ENCODE data around the gene AGRP.

The AGRP gene

GRCh38 chr16:67442581-67443255, 40.6 kb downstream of the AGRP start:
- TF ChIP-seq MAX (IDR thresholded peaks at IDR 0.05; ENCODE audit: low read depth, low read length) = no peak
- DNase-seq (ENCODE audit: low read depth) = no peak
- no peak overlapping the region for H3K4me3 ChIP-seq (ENCODE audit: low read depth, low read length)

DNA sequence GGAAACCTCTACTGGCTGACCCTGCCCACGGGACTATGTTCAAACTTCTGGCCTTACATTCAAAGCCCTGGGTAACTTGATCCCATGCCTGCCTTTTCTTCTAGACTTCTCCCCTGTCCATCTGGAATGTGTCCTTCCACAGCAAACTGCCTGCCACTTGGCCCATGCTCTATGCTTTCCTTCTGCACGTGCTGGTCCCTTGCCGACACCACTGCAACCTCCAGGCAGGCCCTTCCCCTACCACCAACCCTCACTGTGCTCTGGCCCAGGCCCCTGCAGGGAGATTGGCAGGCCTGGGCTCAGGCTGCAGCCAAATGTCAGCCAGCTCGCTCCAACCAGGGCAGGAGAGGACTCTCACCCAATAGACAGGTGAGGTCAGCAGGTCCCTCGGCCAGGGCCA, 41.4 kb downstream of the AGRP start:
- DNase-seq (ENCODE audit: low read depth) = no peak
- TF ChIP-seq MAX (IDR thresholded peaks at IDR 0.05; ENCODE audit: low read depth, low read length) (no peak), MYC (IDR thresholded peaks at IDR 0.05; ENCODE audit: low read depth, low read length) (no peak), CTCF (IDR thresholded peaks at IDR 0.05; ENCODE audit: low read depth, low read length) (no peak), POLR2A (IDR thresholded peaks at IDR 0.05; ENCODE audit: extremely low read depth, insufficient read length) (no peak)

GRCh38 chr16:67441271-67441753, 42.0 kb downstream of the AGRP start:
- TF ChIP-seq MYC (IDR thresholded peaks at IDR 0.05; ENCODE audit: low read depth, low read length) (no peak), CTCF (IDR thresholded peaks at IDR 0.05; ENCODE audit: low read depth, low read length) (no peak), POLR2A (IDR thresholded peaks at IDR 0.05; ENCODE audit: extremely low read depth, insufficient read length) (no peak), MAX (IDR thresholded peaks at IDR 0.05; ENCODE audit: low read depth, low read length) (no peak)

More for the DNA sequence above, 41.4 kb downstream of the AGRP start:
- H3K4me3 ChIP-seq (ENCODE audit: low read depth, low read length) = no peak overlapping the region

DNA sequence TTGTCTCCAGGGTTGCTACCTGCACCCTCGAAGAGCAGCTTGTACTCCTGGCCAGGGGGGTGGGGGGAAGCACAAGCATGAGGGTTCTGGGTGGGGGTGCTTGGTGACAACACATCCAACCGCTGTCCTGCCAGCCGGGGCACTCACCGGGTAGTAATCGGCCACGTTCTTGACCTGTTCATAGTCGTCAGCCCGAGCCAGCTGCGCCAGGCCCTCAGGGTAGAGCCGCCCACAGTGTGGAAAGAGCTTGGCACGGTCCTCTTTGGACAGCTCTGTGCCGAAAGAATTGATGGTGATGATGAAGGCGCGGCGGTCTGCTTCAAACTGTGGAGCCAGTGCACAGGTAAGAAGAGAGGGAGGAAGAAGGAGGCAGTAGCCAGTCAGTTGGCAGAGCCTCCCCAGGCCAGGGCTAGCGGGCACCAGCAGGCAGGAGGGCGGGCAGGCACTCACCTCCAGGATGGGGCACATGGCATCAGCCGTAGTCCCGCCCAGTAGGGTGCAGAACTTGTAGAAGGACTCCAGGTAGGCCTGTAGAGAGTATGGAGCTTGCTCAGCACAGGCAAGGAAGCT, 44.4 kb downstream of the AGRP start:
- H3K4me3 ChIP-seq (ENCODE audit: low read depth, low read length) = no peak overlapping the region
- TF ChIP-seq POLR2A (IDR thresholded peaks at IDR 0.05; ENCODE audit: extremely low read depth, insufficient read length) (no peak), MAX (IDR thresholded peaks at IDR 0.05; ENCODE audit: low read depth, low read length) (no peak), CTCF (IDR thresholded peaks at IDR 0.05; ENCODE audit: low read depth, low read length) (no peak), MYC (IDR thresholded peaks at IDR 0.05; ENCODE audit: low read depth, low read length) (no peak)
- no peak for DNase-seq (ENCODE audit: low read depth)

More at GRCh38 chr16:67441271-67441753, 42.0 kb downstream of the AGRP start:
- DNase-seq (ENCODE audit: low read depth) = no peak
- H3K4me3 ChIP-seq (ENCODE audit: low read depth, low read length) = no peak overlapping the region

DNA sequence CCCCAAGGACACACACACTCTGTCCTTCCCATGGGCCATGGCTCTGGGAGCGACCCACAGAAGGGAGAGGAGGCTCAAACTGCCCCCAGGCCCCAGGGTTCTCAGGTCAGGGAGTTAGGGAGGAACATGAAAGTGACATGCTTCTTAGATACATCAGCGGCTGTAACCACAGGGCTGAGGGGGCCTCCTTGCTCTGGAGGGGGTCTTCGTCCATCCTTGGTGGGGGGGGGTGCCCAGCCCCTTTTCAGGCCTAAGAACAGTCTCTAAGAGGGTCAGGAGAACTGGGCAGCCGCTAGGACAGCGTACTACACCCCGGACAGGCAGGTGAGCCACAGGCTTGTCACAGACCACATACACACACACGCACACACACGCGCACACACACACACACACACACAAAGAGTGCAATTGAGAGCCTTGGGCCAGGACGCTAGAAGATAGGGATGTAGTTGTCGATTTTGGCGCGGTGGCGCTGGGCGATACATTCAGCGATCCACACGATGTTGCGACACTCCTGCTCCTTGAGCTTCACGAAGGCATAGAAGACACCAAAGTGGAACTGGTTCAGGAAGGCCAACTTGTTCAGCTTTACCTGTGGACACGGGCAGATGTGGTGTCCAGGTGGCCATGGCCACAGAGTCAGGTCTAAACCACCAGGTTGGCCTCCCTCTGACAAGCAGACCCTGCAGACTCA, 45.1 kb downstream of the AGRP start:
- no peak overlapping the region for H3K4me3 ChIP-seq (ENCODE audit: low read depth, low read length)
- TF ChIP-seq CTCF (IDR thresholded peaks at IDR 0.05; ENCODE audit: low read depth, low read length) = no peak
- DNase-seq (ENCODE audit: low read depth) = no peak

DNA sequence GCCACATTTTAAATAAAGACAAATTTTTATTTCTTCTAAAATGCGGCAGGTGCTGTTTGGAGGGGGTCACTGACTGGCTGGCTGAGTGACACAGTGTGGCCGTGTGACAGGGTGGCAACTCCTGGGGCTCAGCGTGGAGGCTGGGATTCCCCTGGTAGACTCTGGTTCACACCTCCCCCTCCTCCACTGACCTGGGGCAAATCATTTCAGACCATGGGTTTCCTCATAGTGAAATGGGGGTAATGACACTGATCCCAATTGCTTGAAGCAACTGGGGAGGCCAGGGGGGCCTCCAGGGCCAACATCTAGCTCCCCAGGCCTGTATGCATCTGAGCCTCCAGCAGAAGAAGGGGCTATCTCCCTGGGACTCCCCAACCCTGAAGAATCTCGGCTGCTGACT, 45.8 kb downstream of the AGRP start:
- TF ChIP-seq POLR2A (IDR thresholded peaks at IDR 0.05; ENCODE audit: extremely low read depth, insufficient read length) (no peak), CTCF (IDR thresholded peaks at IDR 0.05; ENCODE audit: low read depth, low read length) (no peak), MAX (IDR thresholded peaks at IDR 0.05; ENCODE audit: low read depth, low read length) (no peak), MYC (IDR thresholded peaks at IDR 0.05; ENCODE audit: low read depth, low read length) (no peak)
- no peak for DNase-seq (ENCODE audit: low read depth)
- H3K4me3 ChIP-seq (ENCODE audit: low read depth, low read length) = no peak overlapping the region

Data from NB4 (cell line).